Upper lobe of right lung (tissue), 1 donor: Measurements from ENCODE around the gene KCNH8. TPM values are rescaled to one million over a fixed set of nuclear protein-coding genes. Genes with fewer than 3 reads are reported as not detected.

ENCODE experiments used
- ATAC-seq: fragments of 200-7000 bp; cut with Tn5 transposase; one replicate; pipeline ENCODE4 v1.9.1; 2020; ENCODE audit warnings: mild to moderate bottlenecking, moderate library complexity
- DNase-seq: peaks from one replicate; pipeline ENCODE4 v3.0.0-alpha.2; 2020
- H3K27ac ChIP-seq: fragments of 200-600 bp; one replicate; pipeline ENCODE4 v1.8.0; 2022
- H3K27me3 ChIP-seq: fragments of 200-600 bp; one replicate; pipeline ENCODE4 v1.8.0; 2022; ENCODE audit warnings: mild to moderate bottlenecking
- H3K36me3 ChIP-seq: fragments of 200-600 bp; one replicate; pipeline ENCODE4 v1.8.0; 2022
- H3K4me1 ChIP-seq: fragments of 200-600 bp; one replicate; pipeline ENCODE4 v1.8.0; 2022
- H3K4me3 ChIP-seq: fragments of 200-600 bp; one replicate; pipeline ENCODE4 v1.8.0; 2022; ENCODE audit warnings: mild to moderate bottlenecking
- H3K9me3 ChIP-seq: fragments of 200-600 bp; one replicate; pipeline ENCODE4 v1.8.0; 2022
- CTCF ChIP-seq: fragments of 200-600 bp; IDR thresholded peaks from one replicate; pipeline ENCODE4 v1.8.0; 2022; ENCODE audit warnings: antibody characterized with exemption
- intact Hi-C: fragments of 100-400 bp; cut with DNase I; formaldehyde crosslinking; loops from one replicate; pipeline ENCODE4 v1.11.0; 2022
- microRNA-seq: library from miRNA; unstranded; fragments of <30 nt; microRNA quantifications from one replicate; pipeline ENCODE4 v1.2.0, GENCODE V29; 2020; ENCODE audit warnings: borderline microRNAs expressed
- total RNA-seq: library from RNA; stranded (reverse); fragmentation: NEBNext Ultra II Directional; extraction: Animal tissue kit (Norgen Biotek cat#: 25700); gene quantifications from one replicate; pipeline ENCODE4 v1.2.1, GENCODE V29; 2021
- donor health status: DM: no; HTN: yes; CAD: no; lungs with severe emphysema.

KCNH8 gene
- total RNA-seq, 1 donor from 2014 or later: 0.41 TPM

GRCh38 chr3:19559724-19560442 is 411.6 kb downstream of the KCNH8 start:
- Histone ChIP-seq H3K27ac (no peak overlapping the region), H3K4me3 (no peak overlapping the region), H3K36me3 (no peaks in the 10 kb centered on the region), H3K9me3 (no peaks in the 10 kb centered on the region), H3K27me3 (no peaks in the 10 kb centered on the region), H3K4me1 (no peaks in the 10 kb centered on the region)
- ATAC-seq (no peak), DNase-seq (no peak)
- intact Hi-C loops: no loop called here
- no peak for TF ChIP-seq CTCF

GRCh38 chr3:19573644-19574043 is 425.3 kb downstream of the KCNH8 start:
- Histone ChIP-seq H3K9me3 (no peaks in the 10 kb centered on the region), H3K27me3 (no peaks in the 10 kb centered on the region), H3K4me3 (no peak overlapping the region), H3K27ac (no peak overlapping the region), H3K36me3 (no peaks in the 10 kb centered on the region), H3K4me1 (no peaks in the 10 kb centered on the region)
- intact Hi-C loops: no loop called here
- no peak for TF ChIP-seq CTCF
- ATAC-seq (no peak), DNase-seq (no peak)

DNA sequence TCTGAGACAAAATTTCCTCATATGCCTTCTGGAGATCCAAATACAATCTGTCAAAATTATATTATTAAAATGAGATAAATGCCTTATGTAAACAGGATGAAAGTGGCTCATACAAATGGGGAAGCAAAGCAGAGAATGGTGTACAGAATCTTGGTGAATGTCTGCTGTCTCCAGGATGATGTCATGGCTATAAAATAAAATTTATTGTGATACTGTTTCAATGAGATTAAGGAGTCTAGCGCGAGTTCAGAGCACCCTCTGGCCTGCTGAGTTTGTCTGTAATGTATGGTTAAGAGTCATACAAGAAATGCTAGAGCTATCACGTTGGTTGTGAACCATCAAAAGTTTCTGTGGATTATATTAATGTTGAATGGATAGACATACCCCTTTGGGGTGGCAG is 426.0 kb downstream of the KCNH8 start:
- H3K27ac ChIP-seq: no peak overlapping the region
- TF ChIP-seq CTCF: no peak
- ATAC-seq (no peak), DNase-seq (no peak)
- intact Hi-C loops: no loop called here
- no peaks in the 10 kb centered on the region for H3K4me1 ChIP-seq
- H3K9me3 ChIP-seq: no peaks in the 10 kb centered on the region
- H3K4me3 ChIP-seq: no peak overlapping the region
- no peaks in the 10 kb centered on the region for H3K27me3 ChIP-seq
- H3K36me3 ChIP-seq: no peaks in the 10 kb centered on the region

- no peak for DNase-seq
- H3K27me3 ChIP-seq: no peaks in the 10 kb centered on the region
- intact Hi-C loops: no loop called here
- no peaks in the 10 kb centered on the region for H3K9me3 ChIP-seq
- peak; percentile 82 for ATAC-seq
- H3K36me3 ChIP-seq: no peaks in the 10 kb centered on the region
- no peak overlapping the region for H3K27ac ChIP-seq
- TF ChIP-seq CTCF: no peak
- H3K4me1 ChIP-seq: no peaks in the 10 kb centered on the region
- H3K4me3 ChIP-seq: no peak overlapping the region
These were observed 428.0 kb downstream of the KCNH8 start for GRCh38 chr3:19576343-19576742.

Small RNA genes lying within 50 kb of the gene (microRNA-seq; reads per million reads assigned to microRNA genes)
- not detected for gene MIR4791
